Activated naive CD4-positive, alpha-beta T cell treated with anti-CD3 and anti-CD28 coated beads, Interleukin-2, amount 10 ng/mL, durations not matched to agents 7 days and 5 days (primary cell): ENCODE measurements around the gene XRCC3.

Experiments
- CTCF ChIA-PET: fragments of 350-600 bp; sonication (Branson Sonifier 250); formaldehyde crosslinking; loops from one replicate; lab custom pipeline; 2021; ENCODE audit warnings: antibody characterized with exemption; lab: Charles Lee
- DNase-seq: peaks from one replicate; pipeline ENCODE4 v3.0.0-alpha.2; 2020
- H3K27ac Mint-ChIP-seq: one replicate; pipeline ENCODE4 v1.8.0; 2021; ENCODE audit warnings: mild to moderate bottlenecking, moderate library complexity, mixed read lengths
- H3K27me3 Mint-ChIP-seq: one replicate; pipeline ENCODE4 v1.8.0; 2021; ENCODE audit warnings: mild to moderate bottlenecking, mixed read lengths
- H3K36me3 Mint-ChIP-seq: one replicate; pipeline ENCODE4 v1.8.0; 2021; ENCODE audit warnings: mixed read lengths
- H3K4me1 Mint-ChIP-seq: one replicate; pipeline ENCODE4 v1.8.0; 2021; ENCODE audit warnings: mixed read lengths
- H3K4me3 Mint-ChIP-seq: one replicate; pipeline ENCODE4 v1.8.0; 2021; ENCODE audit warnings: mild to moderate bottlenecking, moderate library complexity, mixed read lengths
- H3K9me3 Mint-ChIP-seq: one replicate; pipeline ENCODE4 v1.8.0; 2021; ENCODE audit warnings: mixed read lengths

Gene XRCC3

GRCh38 chr14:103679351-103679750 lies 35.9 kb downstream of the XRCC3 start:
- no peaks in the 10 kb centered on the region for H3K4me1 Mint-ChIP-seq
- no peak overlapping the region for H3K4me3 Mint-ChIP-seq
- no peaks in the 10 kb centered on the region for H3K27me3 Mint-ChIP-seq
- DNase-seq: peak; percentile 59
- H3K36me3 Mint-ChIP-seq: peaks cover 52% of the 10 kb centered on the region
- H3K9me3 Mint-ChIP-seq: no peaks in the 10 kb centered on the region
- H3K27ac Mint-ChIP-seq: peak overlapping the region; percentile 64
- CTCF ChIA-PET: interaction anchor here (0.9 to 1.8 kb wide), 5 partner anchors 14 to 108 kb away, joined by 3 to 5 read pairs (median 4); no protein-coding TSS in a partner anchor

GRCh38 chr14:103676881-103677675 lies 38.2 kb downstream of the XRCC3 start:
- H3K36me3 Mint-ChIP-seq: peaks cover 60% of the 10 kb centered on the region
- H3K4me1 Mint-ChIP-seq: no peaks in the 10 kb centered on the region
- CTCF ChIA-PET: no interaction called here
- H3K4me3 Mint-ChIP-seq: no peak overlapping the region
- no peak overlapping the region for H3K27ac Mint-ChIP-seq
- H3K9me3 Mint-ChIP-seq: no peaks in the 10 kb centered on the region
- no peaks in the 10 kb centered on the region for H3K27me3 Mint-ChIP-seq
- DNase-seq: no peak

GRCh38 chr14:103675957-103676356 lies 39.3 kb downstream of the XRCC3 start:
- no peak for DNase-seq
- no peaks in the 10 kb centered on the region for H3K4me1 Mint-ChIP-seq
- CTCF ChIA-PET: no interaction called here
- H3K36me3 Mint-ChIP-seq: peaks cover 60% of the 10 kb centered on the region
- no peaks in the 10 kb centered on the region for H3K9me3 Mint-ChIP-seq
- no peaks in the 10 kb centered on the region for H3K27me3 Mint-ChIP-seq
- no peak overlapping the region for H3K4me3 Mint-ChIP-seq
- no peak overlapping the region for H3K27ac Mint-ChIP-seq

GRCh38 chr14:103671911-103672310 lies 43.3 kb downstream of the XRCC3 start:
- CTCF ChIA-PET: no interaction called here
- Mint-ChIP-seq H3K27me3 (no peaks in the 10 kb centered on the region), H3K4me3 (no peak overlapping the region), H3K4me1 (no peaks in the 10 kb centered on the region), H3K9me3 (no peaks in the 10 kb centered on the region), H3K36me3 (peaks cover 51% of the 10 kb centered on the region), H3K27ac (no peak overlapping the region)
- DNase-seq: no peak

- no peak for DNase-seq
- no peaks in the 10 kb centered on the region for H3K4me1 Mint-ChIP-seq
- H3K36me3 Mint-ChIP-seq: peaks cover 48% of the 10 kb centered on the region
- H3K9me3 Mint-ChIP-seq: no peaks in the 10 kb centered on the region
- no peak overlapping the region for H3K27ac Mint-ChIP-seq
- CTCF ChIA-PET: no interaction called here
- no peaks in the 10 kb centered on the region for H3K27me3 Mint-ChIP-seq
- no peak overlapping the region for H3K4me3 Mint-ChIP-seq
These were observed 45.9 kb downstream of the XRCC3 start for GRCh38 chr14:103669370-103669769.

- Mint-ChIP-seq H3K4me3 (no peak overlapping the region), H3K36me3 (peaks cover 44% of the 10 kb centered on the region), H3K27me3 (no peaks in the 10 kb centered on the region), H3K27ac (peak overlapping the region; percentile 42), H3K9me3 (no peaks in the 10 kb centered on the region), H3K4me1 (no peaks in the 10 kb centered on the region)
- CTCF ChIA-PET: interaction anchor here (0.7 kb wide), 1 partner anchor 19 kb away, joined by 3 read pairs; no protein-coding TSS in a partner anchor
- no peak for DNase-seq
These were observed 47.1 kb downstream of the XRCC3 start for GRCh38 chr14:103668117-103668516.

- H3K36me3 Mint-ChIP-seq: peaks cover 41% of the 10 kb centered on the region
- H3K9me3 Mint-ChIP-seq: no peaks in the 10 kb centered on the region
- no peaks in the 10 kb centered on the region for H3K27me3 Mint-ChIP-seq
- H3K4me3 Mint-ChIP-seq: no peak overlapping the region
- no peak for DNase-seq
- no peak overlapping the region for H3K27ac Mint-ChIP-seq
- CTCF ChIA-PET: no interaction called here
- no peaks in the 10 kb centered on the region for H3K4me1 Mint-ChIP-seq
These were observed 47.6 kb downstream of the XRCC3 start for GRCh38 chr14:103667671-103668070.

GRCh38 chr14:103663506-103663905 lies 51.7 kb downstream of the XRCC3 start:
- H3K4me1 Mint-ChIP-seq: no peaks in the 10 kb centered on the region
- DNase-seq: no peak
- H3K9me3 Mint-ChIP-seq: no peaks in the 10 kb centered on the region
- CTCF ChIA-PET: no interaction called here
- H3K27me3 Mint-ChIP-seq: no peaks in the 10 kb centered on the region
- peaks cover 28% of the 10 kb centered on the region for H3K36me3 Mint-ChIP-seq
- H3K4me3 Mint-ChIP-seq: no peak overlapping the region
- peak overlapping the region; percentile 16 for H3K27ac Mint-ChIP-seq

- Mint-ChIP-seq H3K36me3 (peaks cover 33% of the 10 kb centered on the region), H3K27ac (no peak overlapping the region), H3K27me3 (no peaks in the 10 kb centered on the region), H3K4me1 (no peaks in the 10 kb centered on the region), H3K4me3 (no peak overlapping the region), H3K9me3 (no peaks in the 10 kb centered on the region)
- no peak for DNase-seq
- CTCF ChIA-PET: no interaction called here
These were observed 52.7 kb downstream of the XRCC3 start for GRCh38 chr14:103662591-103662990.

GRCh38 chr14:103662029-103662428 lies 53.2 kb downstream of the XRCC3 start:
- H3K4me1 Mint-ChIP-seq: no peaks in the 10 kb centered on the region
- DNase-seq: no peak
- no peaks in the 10 kb centered on the region for H3K9me3 Mint-ChIP-seq
- no peaks in the 10 kb centered on the region for H3K27me3 Mint-ChIP-seq
- no peak overlapping the region for H3K27ac Mint-ChIP-seq
- peaks cover 36% of the 10 kb centered on the region for H3K36me3 Mint-ChIP-seq
- CTCF ChIA-PET: no interaction called here
- no peak overlapping the region for H3K4me3 Mint-ChIP-seq

- Mint-ChIP-seq H3K4me1 (no peaks in the 10 kb centered on the region), H3K4me3 (no peak overlapping the region), H3K27me3 (no peaks in the 10 kb centered on the region), H3K27ac (no peak overlapping the region), H3K36me3 (peaks cover 40% of the 10 kb centered on the region), H3K9me3 (no peaks in the 10 kb centered on the region)
- CTCF ChIA-PET: interaction anchor here (1.1 kb wide), 1 partner anchor 20 kb away, joined by 5 read pairs; no protein-coding TSS in a partner anchor
- DNase-seq: no peak
These were observed 55.6 kb downstream of the XRCC3 start for GRCh38 chr14:103659631-103660030.

- no peak for DNase-seq
- H3K36me3 Mint-ChIP-seq: peaks cover 39% of the 10 kb centered on the region
- CTCF ChIA-PET: no interaction called here
- H3K4me1 Mint-ChIP-seq: peaks cover 2% of the 10 kb centered on the region
- H3K27me3 Mint-ChIP-seq: no peaks in the 10 kb centered on the region
- no peaks in the 10 kb centered on the region for H3K9me3 Mint-ChIP-seq
- H3K4me3 Mint-ChIP-seq: no peak overlapping the region
- H3K27ac Mint-ChIP-seq: no peak overlapping the region
These were observed 57.8 kb downstream of the XRCC3 start for GRCh38 chr14:103657471-103657870.

- Mint-ChIP-seq H3K27me3 (no peaks in the 10 kb centered on the region), H3K9me3 (no peaks in the 10 kb centered on the region), H3K27ac (no peak overlapping the region), H3K4me1 (peaks cover 2% of the 10 kb centered on the region), H3K36me3 (peaks cover 34% of the 10 kb centered on the region), H3K4me3 (no peak overlapping the region)
- no peak for DNase-seq
- CTCF ChIA-PET: no interaction called here
These were observed 58.5 kb downstream of the XRCC3 start for GRCh38 chr14:103656756-103657133.

GRCh38 chr14:103656031-103656755 lies 59.1 kb downstream of the XRCC3 start:
- H3K9me3 Mint-ChIP-seq: no peaks in the 10 kb centered on the region
- no peak overlapping the region for H3K4me3 Mint-ChIP-seq
- CTCF ChIA-PET: no interaction called here
- H3K36me3 Mint-ChIP-seq: peaks cover 34% of the 10 kb centered on the region
- H3K27me3 Mint-ChIP-seq: no peaks in the 10 kb centered on the region
- no peak for DNase-seq
- peaks cover 2% of the 10 kb centered on the region for H3K4me1 Mint-ChIP-seq
- no peak overlapping the region for H3K27ac Mint-ChIP-seq

GRCh38 chr14:103654619-103655018 lies 60.6 kb downstream of the XRCC3 start:
- Mint-ChIP-seq H3K9me3 (no peaks in the 10 kb centered on the region), H3K27ac (no peak overlapping the region), H3K27me3 (no peaks in the 10 kb centered on the region), H3K36me3 (peaks cover 30% of the 10 kb centered on the region), H3K4me3 (no peak overlapping the region), H3K4me1 (peaks cover 2% of the 10 kb centered on the region)
- no peak for DNase-seq
- CTCF ChIA-PET: no interaction called here
